Esophagus squamous epithelium (tissue), 4 donors: ENCODE results near the gene AHNAK.

Experiments
- CTCF ChIP-seq, 6 experiments: fragments of 450-650 bp in 4 of 6; fragments of 200-600 bp in 2 of 6; sonication (generic) in 2 of 6; IDR thresholded peaks; one replicate each; pipeline ENCODE4 v1.5.1; 2016 to 2019; ENCODE audit warnings: antibody characterized with exemption in 6 of 6, mild to moderate bottlenecking in 4 of 6, moderate library complexity in 4 of 6
- POLR2A ChIP-seq, 4 donors: fragments of 450-650 bp; IDR thresholded peaks; one replicate each; pipeline ENCODE4 v1.6.1; 2017; ENCODE audit warnings: antibody characterized with exemption in 4 of 4, mild to moderate bottlenecking in 4 of 4, moderate library complexity in 3 of 4

DNA sequence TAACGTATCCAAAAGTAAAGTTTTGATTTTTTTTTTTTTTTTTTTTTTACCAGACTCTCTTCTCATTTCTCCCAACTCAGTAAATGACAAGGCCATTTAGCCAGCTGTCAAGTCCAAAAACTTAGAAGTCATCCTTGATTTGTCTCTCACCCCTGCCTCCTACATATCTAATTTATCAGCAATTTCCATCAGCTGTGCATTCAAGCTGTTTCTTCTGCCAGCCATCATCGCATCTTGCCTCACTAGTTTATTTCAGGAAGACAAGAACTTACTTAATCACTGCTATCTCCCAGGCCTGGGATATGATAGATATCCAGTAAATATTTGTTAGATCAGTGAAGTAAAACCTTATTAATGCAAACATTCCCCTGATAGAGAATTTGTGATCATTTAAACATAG, 80.2 kb downstream of the AHNAK start:
- TF ChIP-seq CTCF (IDR thresholded peaks at IDR 0.05) (no peak), POLR2A (IDR thresholded peaks at IDR 0.05) (no peak)
